HFF-Myc (cell line): ENCODE data around the gene ABCC3.

Experiments used
- DNase-seq: peaks from one replicate; pipeline ENCODE4 v3.0.0-alpha.2; 2011; ENCODE audit warnings: low read depth; ENCODE audit errors: extremely low read depth
- H3K4me3 ChIP-seq: replicated peaks from 2 replicates; pipeline ENCODE4 v1.5.1; 2011; ENCODE audit warnings: low read depth, mild to moderate bottlenecking, control low read depth, low read length
- CTCF ChIP-seq: IDR thresholded peaks from 2 replicates; pipeline ENCODE4 v1.5.1; 2012; ENCODE audit warnings: mild to moderate bottlenecking, low read depth, low read length, control low read depth; ENCODE audit errors: missing control alignments

Gene ABCC3

DNA sequence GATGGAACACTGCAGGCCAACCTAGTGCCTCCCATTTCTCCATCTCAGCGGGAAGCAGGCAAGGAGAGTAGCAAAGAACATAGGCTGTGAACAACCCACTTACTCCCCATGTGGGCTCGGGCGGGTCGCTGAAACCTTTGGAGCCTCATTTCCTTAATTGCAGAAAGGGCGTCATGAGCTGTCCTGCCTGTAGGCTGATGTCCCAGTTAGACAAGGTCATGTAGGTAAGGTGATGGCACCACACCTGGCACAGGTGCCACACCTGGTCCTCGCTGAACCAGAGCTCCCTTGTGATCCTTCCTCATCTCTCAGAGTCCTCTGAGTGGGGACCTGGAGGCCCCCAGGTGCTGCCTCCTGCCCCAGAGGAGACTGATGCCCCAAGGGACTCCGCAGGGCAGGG, 22.9 kb downstream of the ABCC3 start:
- H3K4me3 ChIP-seq: no peak overlapping the region
- DNase-seq: no peak
- TF ChIP-seq CTCF: no peak

DNA sequence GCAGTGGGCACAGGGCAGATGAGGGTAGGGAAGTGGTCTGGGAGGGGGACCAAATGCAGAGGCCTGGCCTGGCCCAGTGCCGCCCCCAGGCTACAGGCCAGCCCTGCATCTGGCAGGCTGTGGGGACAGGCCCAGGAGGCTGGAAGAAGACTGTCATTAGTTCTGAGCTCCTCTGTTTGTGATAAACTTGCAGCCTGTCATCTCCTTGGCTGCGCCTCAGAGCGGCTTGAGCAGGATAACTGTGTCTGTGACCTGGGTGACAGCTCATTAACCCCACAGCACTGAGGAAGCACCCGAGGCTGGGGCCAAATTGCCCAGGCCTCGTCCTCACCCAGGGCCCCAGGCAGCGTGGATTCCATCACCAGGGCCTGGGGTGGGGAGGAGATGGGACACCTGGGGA, 23.9 kb downstream of the ABCC3 start:
- no peak for DNase-seq
- TF ChIP-seq CTCF: no peak
- H3K4me3 ChIP-seq: no peak overlapping the region

GRCh38 chr17:50659179-50659578, 24.5 kb downstream of the ABCC3 start:
- no peak overlapping the region for H3K4me3 ChIP-seq
- no peak for TF ChIP-seq CTCF
- DNase-seq: no peak

GRCh38 chr17:50660042-50660886, 25.6 kb downstream of the ABCC3 start:
- TF ChIP-seq CTCF: no peak
- H3K4me3 ChIP-seq: no peak overlapping the region
- DNase-seq: no peak

DNA sequence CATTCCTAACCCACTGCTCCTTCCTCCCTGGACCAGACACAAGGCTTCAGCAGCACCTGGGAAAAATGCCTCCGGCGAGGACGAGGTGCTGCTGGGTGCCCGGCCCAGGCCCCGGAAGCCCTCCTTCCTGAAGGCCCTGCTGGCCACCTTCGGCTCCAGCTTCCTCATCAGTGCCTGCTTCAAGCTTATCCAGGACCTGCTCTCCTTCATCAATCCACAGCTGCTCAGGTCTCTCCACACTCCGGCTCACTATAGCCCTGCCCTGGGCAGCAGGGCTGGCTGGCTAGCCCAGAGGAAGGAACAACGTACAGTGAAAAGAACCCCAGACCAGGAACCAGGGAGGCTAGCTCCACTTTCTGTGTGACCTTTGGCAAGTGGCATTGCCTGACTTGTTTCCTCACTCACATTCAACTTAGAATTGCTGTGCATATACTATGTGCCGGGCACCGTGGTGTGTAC, 26.2 kb downstream of the ABCC3 start:
- H3K4me3 ChIP-seq: no peak overlapping the region
- no peak for DNase-seq
- TF ChIP-seq CTCF: no peak

- no peak overlapping the region for H3K4me3 ChIP-seq
- TF ChIP-seq CTCF: no peak
- no peak for DNase-seq
These were observed 26.7 kb downstream of the ABCC3 start for GRCh38 chr17:50661348-50661747.

DNA sequence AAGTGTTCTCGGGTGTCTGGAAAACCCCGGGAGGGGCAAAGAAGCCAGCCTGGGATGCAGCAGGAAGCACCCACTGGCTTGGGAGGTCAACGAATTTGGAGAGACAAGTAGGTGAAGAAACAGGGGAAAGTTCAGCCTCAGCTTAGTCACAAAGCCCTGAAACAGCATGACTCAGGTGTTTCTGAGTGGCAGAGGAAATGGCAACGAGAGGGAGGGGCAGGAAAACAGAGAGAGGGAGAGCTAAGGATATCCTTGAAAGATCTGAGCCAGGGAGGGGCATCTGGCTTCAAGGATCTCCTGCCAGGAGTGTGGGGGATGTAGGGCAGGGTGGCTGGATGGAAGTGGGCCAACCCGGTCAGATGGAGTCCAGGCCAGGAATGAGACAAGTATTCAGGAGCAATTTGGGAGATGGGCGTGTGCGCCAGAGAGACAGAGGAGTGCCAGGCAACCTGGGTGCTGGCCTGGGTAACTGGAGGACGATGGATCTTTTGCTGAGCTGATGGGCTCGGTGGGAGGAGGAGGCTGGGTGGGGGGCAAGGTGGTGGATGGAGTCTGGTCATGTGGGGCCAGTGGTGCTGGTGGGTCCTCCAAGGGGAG, 27.2 kb downstream of the ABCC3 start:
- peak; percentile 82 for DNase-seq
- TF ChIP-seq CTCF: no peak
- H3K4me3 ChIP-seq: no peak overlapping the region
